NT2/D1 (cell line): ENCODE data around the gene CTRB2.

Experiments used
- YY1 ChIP-seq: IDR thresholded peaks from 2 replicates; pipeline ENCODE4 v1.6.1; 2011; ENCODE audit not compliant: insufficient read length, insufficient read depth
- ZNF274 ChIP-seq: IDR thresholded peaks from 2 replicates; pipeline ENCODE4 v1.6.1; 2011; ENCODE audit warnings: mild to moderate bottlenecking, low read depth, low read length

GRCh38 chr16:75250809-75251279 is 43.9 kb upstream of the CTRB2 start:
- TF ChIP-seq YY1 (no peak), ZNF274 (no peak)
